Osteoblast (primary cell): ENCODE data around the gene UBASH3A. TPM values are rescaled to one million over a fixed set of nuclear protein-coding genes. Genes with fewer than 3 reads are reported as not detected.

Experiments used
- DNase-seq: peaks from one replicate; pipeline ENCODE4 v3.0.0; 2011; ENCODE audit warnings: low spot score, mixed read lengths; ENCODE audit not compliant: insufficient read length; ENCODE audit errors: missing footprints
- H2AFZ ChIP-seq: 2 replicates; pipeline ENCODE4 v1.6.0; 2011; ENCODE audit warnings: mild to moderate bottlenecking, low read length
- H3K27ac ChIP-seq: 2 replicates; pipeline ENCODE4 v1.5.1; 2011; ENCODE audit warnings: mild to moderate bottlenecking, low read depth, low read length, moderate library complexity
- H3K27me3 ChIP-seq: 2 replicates; pipeline ENCODE4 v1.6.0; 2012; ENCODE audit warnings: mild to moderate bottlenecking, control low read depth, inconsistent platforms, low read length, moderate library complexity; ENCODE audit not compliant: insufficient read depth
- H3K36me3 ChIP-seq: 2 replicates; pipeline ENCODE4 v1.5.1; 2011; ENCODE audit warnings: mild to moderate bottlenecking, low read length, control low read depth, moderate library complexity; ENCODE audit not compliant: insufficient read depth
- H3K4me1 ChIP-seq: 2 replicates; pipeline ENCODE4 v1.5.1; 2011; ENCODE audit warnings: mild to moderate bottlenecking, low read length, control low read depth, moderate library complexity; ENCODE audit not compliant: insufficient read depth
- H3K4me2 ChIP-seq: 2 replicates; pipeline ENCODE4 v1.6.0; 2011; ENCODE audit warnings: mild to moderate bottlenecking, low read length; ENCODE audit not compliant: insufficient read depth
- H3K4me3 ChIP-seq: fragments of 200-600 bp; sonication (generic); 3 replicates; pipeline ENCODE4 v1.5.1; 2012; ENCODE audit warnings: mild to moderate bottlenecking, low read length, inconsistent platforms; ENCODE audit not compliant: insufficient read depth
- H3K79me2 ChIP-seq: 2 replicates; pipeline ENCODE4 v1.6.0; 2012; ENCODE audit warnings: mild to moderate bottlenecking, low read length, control low read depth, inconsistent platforms; ENCODE audit not compliant: insufficient read depth
- H3K9me3 ChIP-seq: 2 replicates; pipeline ENCODE4 v1.5.1; 2011; ENCODE audit warnings: low read depth, low read length, control low read depth
- H4K20me1 ChIP-seq: 2 replicates; pipeline ENCODE4 v1.6.0; 2012; ENCODE audit warnings: mild to moderate bottlenecking, low read length, control low read depth; ENCODE audit not compliant: insufficient read depth
- CTCF ChIP-seq: IDR thresholded peaks from 2 replicates; pipeline ENCODE4 v1.5.1; 2011; ENCODE audit warnings: mild to moderate bottlenecking, low read depth, low read length, moderate library complexity; ENCODE audit errors: extremely low read depth
- total RNA-seq: library from RNA; depleted of rRNA; stranded (reverse); fragments of >200 nt; gene quantifications from 2 replicates; pipeline ENCODE4 v1.2.3, GENCODE V29; 2012

The UBASH3A gene
- total RNA-seq, 1 donor, result not detected

DNA sequence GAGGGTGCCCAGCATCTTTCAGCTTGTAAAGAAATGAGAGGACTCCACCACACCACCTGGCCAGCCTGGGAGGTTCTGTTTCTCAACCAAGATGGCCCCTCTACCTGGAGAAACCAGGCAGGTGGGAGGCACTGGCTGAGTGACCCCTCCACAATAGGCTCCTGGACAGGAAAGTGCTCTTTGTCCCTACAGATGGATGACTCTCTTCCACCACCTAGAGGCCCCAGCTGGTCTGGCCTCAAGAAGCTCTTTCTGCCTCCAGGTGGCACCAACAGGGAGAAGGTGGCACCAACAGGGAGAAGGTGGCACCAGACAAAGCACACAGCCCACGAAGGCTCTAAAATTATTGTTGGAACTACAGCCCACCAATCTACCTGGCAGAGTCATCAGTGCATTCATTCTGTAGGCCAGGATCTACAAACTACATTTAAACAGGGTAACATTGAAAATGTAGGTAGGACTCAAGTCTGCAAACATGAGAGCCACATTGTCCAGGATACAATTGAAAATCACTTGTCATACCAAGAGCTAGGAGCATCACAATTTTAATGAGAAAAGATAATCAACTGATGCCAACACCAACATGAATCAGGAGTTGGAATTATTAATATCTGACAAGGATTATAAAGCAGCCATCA, 22.2 kb upstream of the UBASH3A start:
- DNase-seq, result no peak
- Histone ChIP-seq H4K20me1 (no peaks in the 10 kb centered on the region), H3K4me2 (no peak overlapping the region), H3K36me3 (no peaks in the 10 kb centered on the region), H3K27me3 (no peaks in the 10 kb centered on the region), H3K9me3 (no peaks in the 10 kb centered on the region), H3K4me1 (no peaks in the 10 kb centered on the region), H3K27ac (no peak overlapping the region), H3K4me3 (no peak overlapping the region), H3K79me2 (no peaks in the 10 kb centered on the region), H2AFZ (no peak overlapping the region)
- TF ChIP-seq CTCF, result peak; percentile 66

GRCh38 chr21:42382915-42383314, 20.8 kb upstream of the UBASH3A start:
- peaks cover 4% of the 10 kb centered on the region for H3K27me3 ChIP-seq
- no peak overlapping the region for H3K4me3 ChIP-seq
- no peaks in the 10 kb centered on the region for H3K36me3 ChIP-seq
- H4K20me1 ChIP-seq, result no peaks in the 10 kb centered on the region
- H3K27ac ChIP-seq, result no peak overlapping the region
- no peaks in the 10 kb centered on the region for H3K79me2 ChIP-seq
- DNase-seq, result no peak
- no peaks in the 10 kb centered on the region for H3K4me1 ChIP-seq
- no peak overlapping the region for H3K4me2 ChIP-seq
- no peak overlapping the region for H2AFZ ChIP-seq
- H3K9me3 ChIP-seq, result no peaks in the 10 kb centered on the region
- no peak for TF ChIP-seq CTCF

- H4K20me1 ChIP-seq, result no peaks in the 10 kb centered on the region
- peaks cover 5% of the 10 kb centered on the region for H3K27me3 ChIP-seq
- H3K36me3 ChIP-seq, result no peaks in the 10 kb centered on the region
- H3K4me2 ChIP-seq, result no peak overlapping the region
- TF ChIP-seq CTCF, result no peak
- no peaks in the 10 kb centered on the region for H3K9me3 ChIP-seq
- H2AFZ ChIP-seq, result no peak overlapping the region
- H3K79me2 ChIP-seq, result no peaks in the 10 kb centered on the region
- no peak overlapping the region for H3K27ac ChIP-seq
- H3K4me1 ChIP-seq, result no peaks in the 10 kb centered on the region
- no peak overlapping the region for H3K4me3 ChIP-seq
- no peak for DNase-seq
These were observed 20.4 kb upstream of the UBASH3A start for GRCh38 chr21:42383331-42383730.

DNA sequence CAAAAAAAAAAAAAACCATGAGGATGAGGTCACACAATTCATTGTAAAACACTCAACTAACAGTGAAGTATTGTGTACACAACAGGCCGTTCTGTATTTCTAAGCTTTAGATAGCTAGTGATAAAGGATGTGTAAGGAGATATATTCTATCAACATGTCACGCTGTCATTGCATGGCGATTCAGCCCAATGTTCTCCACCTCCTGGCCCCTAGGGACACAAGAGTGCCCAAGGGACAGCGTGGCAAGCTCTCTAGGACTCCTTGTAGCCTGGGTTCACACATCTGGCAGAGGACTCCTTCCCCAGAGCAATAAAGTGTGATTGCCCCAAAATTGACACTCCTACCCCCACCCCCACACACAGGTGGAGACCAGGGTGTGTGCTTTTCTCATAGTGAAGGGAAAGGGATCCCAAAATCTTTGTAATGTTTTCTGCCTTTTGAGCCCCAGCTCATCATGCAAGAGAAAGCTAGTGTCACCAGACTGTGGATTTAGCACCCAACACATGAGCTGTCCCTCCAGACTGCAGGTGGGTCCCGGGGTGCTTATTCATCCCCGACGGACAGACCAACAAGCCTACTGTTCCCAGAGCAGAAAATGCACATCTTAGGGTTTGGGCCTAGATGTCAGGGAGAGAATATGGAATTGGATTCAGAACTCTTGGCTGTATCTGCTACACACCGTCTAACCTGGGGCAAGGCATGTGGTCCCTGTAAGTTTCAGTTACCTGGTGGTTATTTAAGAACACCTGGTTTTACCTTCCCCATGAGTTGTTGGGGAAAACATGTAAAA, 19.4 kb upstream of the UBASH3A start:
- Histone ChIP-seq H3K27me3 (peaks cover 8% of the 10 kb centered on the region), H3K4me2 (no peak overlapping the region), H2AFZ (no peak overlapping the region), H4K20me1 (no peaks in the 10 kb centered on the region), H3K4me3 (no peak overlapping the region), H3K27ac (no peak overlapping the region), H3K79me2 (no peaks in the 10 kb centered on the region), H3K36me3 (no peaks in the 10 kb centered on the region), H3K9me3 (no peaks in the 10 kb centered on the region), H3K4me1 (no peaks in the 10 kb centered on the region)
- no peak for TF ChIP-seq CTCF
- no peak for DNase-seq
